Keratinocyte (primary cell): ENCODE measurements around the gene ETV5. TPM values are rescaled to one million over a fixed set of nuclear protein-coding genes. Genes with fewer than 3 reads are reported as not detected.

Source experiments
- DNase-seq: peaks from one replicate; pipeline ENCODE4 v3.0.0-alpha.2; 2011; ENCODE audit warnings: low read depth, missing footprints, low spot score
- FAIRE-seq: peaks from 2 replicates; lab custom pipeline; 2011; peaks lifted over from hg19 to GRCh38; lab: Jason Lieb, UNC
- H2AFZ ChIP-seq: 2 replicates; pipeline ENCODE4 v1.6.0; 2012; ENCODE audit warnings: low read length, control low read depth, inconsistent platforms; ENCODE audit not compliant: control insufficient read depth
- H3K27ac ChIP-seq: 2 replicates; pipeline ENCODE4 v1.5.1; 2011; ENCODE audit warnings: low read length; ENCODE audit not compliant: control insufficient read depth, insufficient read depth
- H3K27me3 ChIP-seq: 3 replicates; pipeline ENCODE4 v1.6.0; 2011; ENCODE audit warnings: low read length; ENCODE audit not compliant: control insufficient read depth, insufficient read depth; ENCODE audit errors: extremely low read depth
- H3K36me3 ChIP-seq, 2 experiments: 2 replicates in 1 of 2; 3 replicates in 1 of 2; pipeline ENCODE4 v1.5.1; 2011; ENCODE audit warnings: low read length in 2 of 2, mild to moderate bottlenecking in 1 of 2; ENCODE audit not compliant: control insufficient read depth in 2 of 2, insufficient read depth in 2 of 2; ENCODE audit errors: extremely low read depth in 1 of 2
- H3K4me1 ChIP-seq: 3 replicates; pipeline ENCODE4 v1.5.1; 2011; ENCODE audit warnings: low read length; ENCODE audit not compliant: control insufficient read depth, insufficient read depth; ENCODE audit errors: extremely low read depth
- H3K4me2 ChIP-seq: 3 replicates; pipeline ENCODE4 v1.6.0; 2011; ENCODE audit warnings: low read depth, low read length; ENCODE audit not compliant: control insufficient read depth, insufficient read depth; ENCODE audit errors: extremely low read depth
- H3K4me3 ChIP-seq, 3 experiments: fragments of 200-600 bp in 1 of 3; sonication (generic) in 1 of 3; 2 replicates in 2 of 3; 3 replicates in 1 of 3; pipeline ENCODE4 v1.5.1; 2011 to 2016; ENCODE audit warnings: low read length in 3 of 3, mild to moderate bottlenecking in 3 of 3, control low read depth in 2 of 3, inconsistent platforms in 1 of 3, low read depth in 1 of 3, mixed read lengths in 1 of 3, mixed run types in 1 of 3, moderate library complexity in 1 of 3; ENCODE audit not compliant: control insufficient read depth in 2 of 3, insufficient read depth in 2 of 3; ENCODE audit errors: extremely low read depth in 1 of 3
- H3K79me2 ChIP-seq: 2 replicates; pipeline ENCODE4 v1.6.0; 2012; ENCODE audit warnings: low read length; ENCODE audit not compliant: control insufficient read depth, insufficient read depth
- H3K9ac ChIP-seq: 3 replicates; pipeline ENCODE4 v1.6.0; 2011; ENCODE audit warnings: low read length; ENCODE audit not compliant: control insufficient read depth, insufficient read depth; ENCODE audit errors: extremely low read depth
- H3K9me1 ChIP-seq: 3 replicates; pipeline ENCODE4 v1.6.0; 2011; ENCODE audit warnings: low read length; ENCODE audit not compliant: control insufficient read depth, insufficient read depth; ENCODE audit errors: extremely low read depth
- H3K9me3 ChIP-seq: 2 replicates; pipeline ENCODE4 v1.5.1; 2012; ENCODE audit warnings: low read depth, low read length; ENCODE audit not compliant: control insufficient read depth
- H4K20me1 ChIP-seq: 3 replicates; pipeline ENCODE4 v1.6.0; 2011; ENCODE audit warnings: low read length; ENCODE audit not compliant: control insufficient read depth, insufficient read depth; ENCODE audit errors: extremely low read depth
- CTCF ChIP-seq, 3 experiments: IDR thresholded peaks in 1 of 3; conservative IDR thresholded peaks in 1 of 3; optimal IDR thresholded peaks in 1 of 3; 2 replicates in 2 of 3; 3 replicates in 1 of 3; pipeline versions ENCODE3 to v1.5.1; 2011; ENCODE audit warnings: low read length in 3 of 3, mild to moderate bottlenecking in 3 of 3, moderate library complexity in 2 of 3, control low read depth in 1 of 3, inconsistent platforms in 1 of 3; ENCODE audit not compliant: insufficient read depth in 2 of 3; ENCODE audit errors: extremely low read depth in 1 of 3
- EZH2 ChIP-seq: IDR thresholded peaks from one replicate; pipeline ENCODE4 v1.6.1; 2012; ENCODE audit warnings: inconsistent platforms, mild to moderate bottlenecking, low read length, moderate library complexity
- dilution Hi-C: fragments of 300-500 bp; cut with MboI; formaldehyde crosslinking; loops from one replicate; pipeline ENCODE4 v1.7.0; 2020; ENCODE audit warnings: low sequenced_read_pairs; ENCODE audit not compliant: extremely low pct_ligation_motif_present
- polyA plus RNA-seq, 5 experiments: library from polyadenylated mRNA; depleted of rRNA in 3 of 5; stranded (reverse) in 3 of 5; stranded (forward) in 1 of 5; unstranded in 1 of 5; fragments of >200 nt; gene quantifications; 1 replicate in 1 of 5; 2 replicates in 3 of 5; 3 replicates in 1 of 5; pipeline versions ENCODE4 v1.2.1 to v1.2.3, GENCODE V29; 2011 to 2012; ENCODE audit warnings: missing spikeins in 2 of 5, low read depth in 1 of 5, low replicate concordance in 1 of 5

Gene ETV5
- polyA plus RNA-seq, 1 donor (not counting 4 experiments of a cell fraction or from before 2014, with no cell fraction given): 28.7 TPM

GRCh38 chr3:186128158-186128557 lies 19.3 kb upstream of the ETV5 start:
- H2AFZ ChIP-seq: no peak overlapping the region
- no peaks in the 10 kb centered on the region for H3K36me3 ChIP-seq
- H3K9me3 ChIP-seq: no peaks in the 10 kb centered on the region
- no peaks in the 10 kb centered on the region for H3K79me2 ChIP-seq
- no peaks in the 10 kb centered on the region for H4K20me1 ChIP-seq
- no peak overlapping the region for H3K4me3 ChIP-seq
- H3K27ac ChIP-seq: no peak overlapping the region
- no peak for FAIRE-seq
- DNase-seq: no peak
- H3K9ac ChIP-seq: no peak overlapping the region
- H3K27me3 ChIP-seq: peaks cover 3% of the 10 kb centered on the region
- peaks cover 10% of the 10 kb centered on the region for H3K4me1 ChIP-seq
- no peak overlapping the region for H3K4me2 ChIP-seq
- dilution Hi-C loops: no loop called here
- no peak for TF ChIP-seq EZH2
- no peak for TF ChIP-seq CTCF (optimal IDR thresholded peaks at IDR 0.05 in 1 of 3, IDR thresholded peaks at IDR 0.05 in 1 of 3, conservative IDR thresholded peaks at IDR 0.05 in 1 of 3; ENCODE audit: extremely low read depth in 1 of 3, insufficient read depth in 2 of 3, low read length in 3 of 3)
- no peaks in the 10 kb centered on the region for H3K9me1 ChIP-seq

- dilution Hi-C loops: no loop called here
- TF ChIP-seq EZH2: no peak
- no peak for TF ChIP-seq CTCF (optimal IDR thresholded peaks at IDR 0.05 in 1 of 3, IDR thresholded peaks at IDR 0.05 in 1 of 3, conservative IDR thresholded peaks at IDR 0.05 in 1 of 3; ENCODE audit: extremely low read depth in 1 of 3, insufficient read depth in 2 of 3, low read length in 3 of 3)
- no peak overlapping the region for H3K27ac ChIP-seq
- DNase-seq (no peak), FAIRE-seq (no peak)
- no peak overlapping the region for H3K4me2 ChIP-seq
- H3K9me3 ChIP-seq: no peaks in the 10 kb centered on the region
- no peaks in the 10 kb centered on the region for H4K20me1 ChIP-seq
- H3K9ac ChIP-seq: no peak overlapping the region
- H3K27me3 ChIP-seq: peaks cover 3% of the 10 kb centered on the region
- H3K9me1 ChIP-seq: no peaks in the 10 kb centered on the region
- H3K4me1 ChIP-seq: peaks cover 10% of the 10 kb centered on the region
- no peak overlapping the region for H3K4me3 ChIP-seq
- H3K36me3 ChIP-seq: no peaks in the 10 kb centered on the region
- H3K79me2 ChIP-seq: no peaks in the 10 kb centered on the region
- H2AFZ ChIP-seq: no peak overlapping the region
Observed at GRCh38 chr3:186127463-186127862, 18.6 kb upstream of the ETV5 start.
